Gastrocnemius medialis (tissue), 4 donors: ENCODE data around the gene ZRANB3. TPM values are rescaled to one million over a fixed set of nuclear protein-coding genes. Genes with fewer than 3 reads are reported as not detected.
"Not testable (repeated sequence)": the region's sequence is repeated elsewhere in the genome, so short reads cannot be mapped to it uniquely, and the experiment has no call there.

Source experiments
- ATAC-seq, 2 donors: fragments of 150-250 bp; one replicate each; pipeline ENCODE4 v1.9.1; 2016
- DNase-seq, 2 donors: peaks; one replicate each; pipeline ENCODE4 v3.0.0-alpha.2; 2019
- H3K27ac ChIP-seq, 4 donors: fragments of 200-600 bp; sonication (generic); 1 replicate in 1 of 4; 2 replicates in 3 of 4; pipeline ENCODE4 v1.5.1; 2016 to 2018; ENCODE audit warnings: mild to moderate bottlenecking in 2 of 4, moderate library complexity in 1 of 4
- H3K27me3 ChIP-seq, 3 donors: fragments of 200-600 bp; sonication (generic) in 2 of 3; 1 replicate in 1 of 3; 2 replicates in 2 of 3; pipeline versions ENCODE4 v1.5.1 to v1.6.0; 2016 to 2019; ENCODE audit warnings: mild to moderate bottlenecking in 1 of 3, moderate library complexity in 1 of 3
- H3K36me3 ChIP-seq, 2 donors: fragments of 200-600 bp; sonication (generic) in 1 of 2; one replicate each; pipeline ENCODE4 v1.5.1; 2017 to 2018
- H3K4me1 ChIP-seq, 2 donors: fragments of 200-600 bp; sonication (generic) in 1 of 2; one replicate each; pipeline ENCODE4 v1.5.1; 2016 to 2017; ENCODE audit warnings: mild to moderate bottlenecking in 2 of 2
- H3K4me3 ChIP-seq, 4 donors: fragments of 200-600 bp; sonication (generic) in 3 of 4; 1 replicate in 1 of 4; 2 replicates in 3 of 4; pipeline ENCODE4 v1.5.1; 2016 to 2019; ENCODE audit warnings: mild to moderate bottlenecking in 2 of 4
- H3K9me3 ChIP-seq, 3 donors: fragments of 200-600 bp; sonication (generic) in 2 of 3; 1 replicate in 1 of 3; 2 replicates in 2 of 3; pipeline ENCODE4 v1.5.1; 2016 to 2019
- CTCF ChIP-seq, 5 experiments: fragments of 450-650 bp in 3 of 5; fragments of 200-600 bp in 2 of 5; sonication (generic) in 2 of 5; IDR thresholded peaks in 4 of 5; conservative IDR thresholded peaks in 1 of 5; 1 replicate in 4 of 5; 2 replicates in 1 of 5; pipeline ENCODE4 v1.5.1; 2016 to 2019; ENCODE audit warnings: antibody characterized with exemption in 5 of 5, mild to moderate bottlenecking in 3 of 5, moderate library complexity in 3 of 5
- POLR2A ChIP-seq, 2 donors: fragments of 450-650 bp; IDR thresholded peaks; one replicate each; pipeline ENCODE4 v1.6.1; 2017; ENCODE audit warnings: antibody characterized with exemption in 2 of 2, mild to moderate bottlenecking in 2 of 2, moderate library complexity in 2 of 2
- in situ Hi-C, 4 donors: fragments of 200-750 bp; cut with MboI; loops; one replicate each; pipeline versions ENCODE4 v1.15.0 to v1.8.0; 2017; ENCODE audit warnings: low sequenced_read_pairs in 4 of 4
- intact Hi-C: fragments of 100-400 bp; cut with DNase I; formaldehyde crosslinking; loops from one replicate; pipeline ENCODE4 v1.15.1; 2023; ENCODE audit warnings: low total_unique reads
- total RNA-seq, 4 donors: library from RNA; depleted of rRNA; stranded (reverse); fragments of >200 nt; gene quantifications; one replicate each; pipeline versions ENCODE4 v1.1.0 to v1.2.3, GENCODE V29; 2016

ZRANB3 gene
- total RNA-seq, 4 donors from 2014 or later: 1.9 to 4.8 (median 2.9) TPM

- TF ChIP-seq CTCF (IDR thresholded peaks at IDR 0.05 in 4 of 5, conservative IDR thresholded peaks at IDR 0.05 in 1 of 5) (no peak), POLR2A (IDR thresholded peaks at IDR 0.05) (no peak)
- H3K36me3 ChIP-seq: peaks cover 2 to 86% of the 10 kb centered on the region in 2 donors
- no peaks in the 10 kb centered on the region for H3K27me3 ChIP-seq
- no peaks in the 10 kb centered on the region for H3K9me3 ChIP-seq
- H3K27ac ChIP-seq: no peak overlapping the region
- no peaks in the 10 kb centered on the region for H3K4me1 ChIP-seq
- no peak for ATAC-seq
- H3K4me3 ChIP-seq: no peak overlapping the region
- DNase-seq: no peak
- intact Hi-C loops: no loop called here
- in situ Hi-C loops: no loop called here
Observed at GRCh38 chr2:135130751-135131150, 400.3 kb downstream of the ZRANB3 start.

DNA sequence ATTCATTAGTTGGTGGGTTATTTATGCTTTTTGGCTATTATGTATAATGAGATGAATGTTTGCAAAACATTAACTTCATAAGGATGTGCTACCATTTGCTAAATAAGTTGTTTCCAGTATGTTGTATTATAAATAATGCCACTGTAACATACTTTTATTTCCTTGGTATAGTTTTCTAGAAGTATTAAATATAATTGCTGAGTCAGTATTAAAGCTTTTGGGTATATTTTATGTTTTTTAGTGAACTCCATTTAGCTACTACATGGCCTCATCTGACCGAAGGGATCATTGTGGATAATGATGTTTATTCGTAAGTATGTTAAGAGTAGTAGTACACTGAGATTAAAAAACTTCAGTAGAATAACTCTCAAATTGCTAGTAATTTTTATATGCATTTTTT lies 405.1 kb downstream of the ZRANB3 start:
- H3K4me1 ChIP-seq: peaks cover 9 to 10% of the 10 kb centered on the region in 2 donors
- H3K27me3 ChIP-seq: no peaks in the 10 kb centered on the region
- DNase-seq (no peak), ATAC-seq (no peak)
- H3K9me3 ChIP-seq: no peaks in the 10 kb centered on the region
- in situ Hi-C loops: no loop called here
- H3K36me3 ChIP-seq: peaks cover 0 to 62% of the 10 kb centered on the region in 2 donors
- intact Hi-C loops: no loop called here
- H3K4me3 ChIP-seq: no peak overlapping the region
- H3K27ac ChIP-seq: no peak overlapping the region
- TF ChIP-seq CTCF (IDR thresholded peaks at IDR 0.05 in 4 of 5, conservative IDR thresholded peaks at IDR 0.05 in 1 of 5) (no peak), POLR2A (IDR thresholded peaks at IDR 0.05) (no peak)

GRCh38 chr2:135124924-135125886 lies 405.8 kb downstream of the ZRANB3 start:
- ATAC-seq: no peak
- Histone ChIP-seq H3K36me3 (peaks cover 0 to 55% of the 10 kb centered on the region in 2 donors), H3K9me3 (no peaks in the 10 kb centered on the region), H3K4me1 (peaks cover 12 to 17% of the 10 kb centered on the region in 2 donors), H3K4me3 (no peak overlapping the region), H3K27ac (no peak overlapping the region), H3K27me3 (no peaks in the 10 kb centered on the region)
- no peak for DNase-seq
- no peak for TF ChIP-seq POLR2A (IDR thresholded peaks at IDR 0.05)
- TF ChIP-seq CTCF (IDR thresholded peaks at IDR 0.05 in 4 of 5, conservative IDR thresholded peaks at IDR 0.05 in 1 of 5): no peak
- intact Hi-C loops: no loop called here
- in situ Hi-C loops: no loop called here

DNA sequence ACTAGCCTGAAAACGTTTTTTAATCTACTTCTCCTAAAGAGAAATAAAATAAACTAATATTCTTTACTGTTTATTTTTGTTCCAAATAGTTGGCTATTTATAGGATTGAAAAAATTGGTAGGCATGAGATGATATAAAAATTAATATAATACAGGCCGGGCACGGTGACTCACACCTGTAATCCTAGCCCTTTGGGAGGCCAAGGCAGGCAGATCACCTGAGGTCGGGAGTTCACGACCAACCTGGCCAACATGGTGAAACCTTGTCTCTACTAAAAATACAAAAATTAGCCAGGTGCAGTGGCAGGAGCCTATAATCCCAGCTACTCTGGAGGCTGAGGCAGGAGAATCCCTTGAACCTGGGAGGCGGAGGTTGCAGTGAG lies 409.4 kb downstream of the ZRANB3 start:
- Histone ChIP-seq H3K4me1 (peaks cover 12 to 19% of the 10 kb centered on the region in 2 donors), H3K36me3 (peaks cover 0 to 27% of the 10 kb centered on the region in 2 donors), H3K27ac (peak overlapping the region in 1 of 4 donors; percentile 59)
- H3K27me3 ChIP-seq, in situ Hi-C loops, H3K9me3 ChIP-seq, H3K4me3 ChIP-seq, intact Hi-C loops: not testable (repeated sequence)
- DNase-seq: peak in 1 of 2 donors; percentile 29
- peak in 1 of 2 donors; percentile 44 for ATAC-seq

GRCh38 chr2:135121016-135121657 lies 409.9 kb downstream of the ZRANB3 start:
- ATAC-seq: peak in 1 of 2 donors; percentile 54
- H3K27ac ChIP-seq: peak overlapping the region in 3 of 4 donors; percentile 9 to 59 (median 40)
- in situ Hi-C loops: no loop called here

More at GRCh38 chr2:135121016-135121657, 409.9 kb downstream of the ZRANB3 start:
- Histone ChIP-seq H3K4me3 (no peak overlapping the region), H3K9me3 (no peaks in the 10 kb centered on the region), H3K36me3 (peaks cover 0 to 22% of the 10 kb centered on the region in 2 donors), H3K27me3 (no peaks in the 10 kb centered on the region), H3K4me1 (peaks cover 12 to 19% of the 10 kb centered on the region in 2 donors)
- intact Hi-C loops: no loop called here
- TF ChIP-seq CTCF (IDR thresholded peaks at IDR 0.05 in 4 of 5, conservative IDR thresholded peaks at IDR 0.05 in 1 of 5) (no peak), POLR2A (IDR thresholded peaks at IDR 0.05) (no peak)
- DNase-seq: no peak
